ENCODE data around the gene LONRF3.

The LONRF3 gene

DNA sequence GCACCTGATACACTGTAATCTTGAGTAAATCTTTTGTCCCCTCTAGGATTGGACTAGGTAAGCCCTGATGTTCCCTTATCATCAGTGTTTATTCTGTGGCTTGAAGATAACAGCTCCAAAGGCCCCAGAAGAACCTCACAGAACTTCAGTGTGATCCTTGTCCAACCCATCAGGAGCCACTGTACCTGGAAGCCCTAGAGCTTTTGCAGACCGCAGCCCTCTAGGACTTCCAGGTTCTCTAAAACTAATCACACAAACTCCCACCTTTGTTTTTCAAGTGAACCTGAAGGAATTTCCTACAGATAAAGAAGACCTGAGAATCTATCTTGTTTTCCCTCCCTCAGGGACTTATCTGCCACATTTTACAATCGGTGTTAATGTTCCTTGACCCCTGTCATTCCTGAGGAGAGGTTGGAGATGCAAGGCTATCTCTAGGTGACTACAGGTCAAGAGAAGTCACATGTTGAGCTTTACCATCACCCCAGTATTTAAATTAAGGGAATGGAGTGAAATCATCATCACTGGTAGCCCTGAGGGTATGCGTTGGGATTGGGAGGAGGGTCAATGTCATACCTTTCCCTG, 32.9 kb downstream of the LONRF3 start:
- no peak for DNase-seq (ENCODE audit: low read depth)
- no peak overlapping the region for H3K4me3 ChIP-seq (ENCODE audit: low read depth, low read length)
- TF ChIP-seq, protein P1, sequence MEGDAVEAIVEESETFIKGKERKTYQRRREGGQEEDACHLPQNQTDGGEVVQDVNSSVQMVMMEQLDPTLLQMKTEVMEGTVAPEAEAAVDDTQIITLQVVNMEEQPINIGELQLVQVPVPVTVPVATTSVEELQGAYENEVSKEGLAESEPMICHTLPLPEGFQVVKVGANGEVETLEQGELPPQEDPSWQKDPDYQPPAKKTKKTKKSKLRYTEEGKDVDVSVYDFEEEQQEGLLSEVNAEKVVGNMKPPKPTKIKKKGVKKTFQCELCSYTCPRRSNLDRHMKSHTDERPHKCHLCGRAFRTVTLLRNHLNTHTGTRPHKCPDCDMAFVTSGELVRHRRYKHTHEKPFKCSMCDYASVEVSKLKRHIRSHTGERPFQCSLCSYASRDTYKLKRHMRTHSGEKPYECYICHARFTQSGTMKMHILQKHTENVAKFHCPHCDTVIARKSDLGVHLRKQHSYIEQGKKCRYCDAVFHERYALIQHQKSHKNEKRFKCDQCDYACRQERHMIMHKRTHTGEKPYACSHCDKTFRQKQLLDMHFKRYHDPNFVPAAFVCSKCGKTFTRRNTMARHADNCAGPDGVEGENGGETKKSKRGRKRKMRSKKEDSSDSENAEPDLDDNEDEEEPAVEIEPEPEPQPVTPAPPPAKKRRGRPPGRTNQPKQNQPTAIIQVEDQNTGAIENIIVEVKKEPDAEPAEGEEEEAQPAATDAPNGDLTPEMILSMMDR (conservative IDR thresholded peaks at IDR 0.05; ENCODE audit: low read depth, low read length) = no peak

- H3K4me3 ChIP-seq (ENCODE audit: low read depth, low read length) = no peak overlapping the region
- peak; percentile 55 for DNase-seq (ENCODE audit: low read depth)
- TF ChIP-seq, protein P1 (conservative IDR thresholded peaks at IDR 0.05; ENCODE audit: low read depth, low read length) = peak; percentile 73
These were observed 33.8 kb downstream of the LONRF3 start for GRCh38 chrX:119008110-119008744.

GRCh38 chrX:119009071-119009470, 34.7 kb downstream of the LONRF3 start:
- TF ChIP-seq, protein P1 (conservative IDR thresholded peaks at IDR 0.05; ENCODE audit: low read depth, low read length) = no peak
- DNase-seq (ENCODE audit: low read depth) = no peak
- H3K4me3 ChIP-seq (ENCODE audit: low read depth, low read length) = no peak overlapping the region

GRCh38 chrX:119010491-119010890, 36.1 kb downstream of the LONRF3 start:
- H3K4me3 ChIP-seq (ENCODE audit: low read depth, low read length) = no peak overlapping the region
- no peak for DNase-seq (ENCODE audit: low read depth)
- TF ChIP-seq, protein P1 (conservative IDR thresholded peaks at IDR 0.05; ENCODE audit: low read depth, low read length) = no peak

GRCh38 chrX:119013164-119013563, 38.7 kb downstream of the LONRF3 start:
- DNase-seq (ENCODE audit: low read depth) = no peak
- no peak overlapping the region for H3K4me3 ChIP-seq (ENCODE audit: low read depth, low read length)
- TF ChIP-seq, protein P1 (conservative IDR thresholded peaks at IDR 0.05; ENCODE audit: low read depth, low read length) = no peak

- peak; percentile 85 for DNase-seq (ENCODE audit: low read depth)
- TF ChIP-seq, protein P1 (conservative IDR thresholded peaks at IDR 0.05; ENCODE audit: low read depth, low read length) = no peak
- H3K4me3 ChIP-seq (ENCODE audit: low read depth, low read length) = no peak overlapping the region
These were observed 41.2 kb downstream of the LONRF3 start for GRCh38 chrX:119015407-119016237.

All from choroid plexus epithelial cell (primary cell).